Natural killer cell (primary cell): Measurements from ENCODE around the gene C17orf67. TPM values are rescaled to one million over a fixed set of nuclear protein-coding genes. Genes with fewer than 3 reads are reported as not detected.

Source experiments
- ATAC-seq, 3 donors: fragments of 150-1000 bp in 2 of 3; fragments of 200-7000 bp in 1 of 3; cut with Tn5 transposase; 1 replicate in 1 of 3; 2 replicates in 2 of 3; pipeline ENCODE4 v1.10.0; 2021; ENCODE audit warnings: mild to moderate bottlenecking in 2 of 3, moderate library complexity in 2 of 3
- DNase-seq, 2 donors: peaks; one replicate each; pipeline versions ENCODE4 v3.0.0 to v3.0.0-alpha.2; 2013 to 2021; ENCODE audit warnings: mixed read lengths in 1 of 2
- H3K27ac ChIP-seq: one replicate; pipeline ENCODE4 v1.5.1; 2013; ENCODE audit warnings: mild to moderate bottlenecking, low read length
- H3K27me3 ChIP-seq: one replicate; pipeline ENCODE4 v1.6.1; 2013; ENCODE audit warnings: low read length; ENCODE audit not compliant: control insufficient read depth, insufficient read depth
- H3K36me3 ChIP-seq: one replicate; pipeline ENCODE4 v1.6.1; 2013; ENCODE audit warnings: low read length; ENCODE audit not compliant: control insufficient read depth, insufficient read depth
- H3K4me1 ChIP-seq: one replicate; pipeline ENCODE4 v1.6.1; 2013; ENCODE audit warnings: low read length; ENCODE audit not compliant: control insufficient read depth, insufficient read depth
- H3K4me3 ChIP-seq: one replicate; pipeline ENCODE4 v1.5.1; 2013; ENCODE audit warnings: low read length
- H3K9me3 ChIP-seq: one replicate; pipeline ENCODE4 v1.6.1; 2013; ENCODE audit warnings: low read length; ENCODE audit not compliant: control insufficient read depth, insufficient read depth
- H3K27ac Mint-ChIP-seq, 2 donors: one replicate each; pipeline ENCODE4 v1.8.0; 2022; ENCODE audit warnings: mild to moderate bottlenecking in 2 of 2, mixed read lengths in 2 of 2, moderate library complexity in 1 of 2
- H3K27me3 Mint-ChIP-seq, 2 donors: one replicate each; pipeline ENCODE4 v1.8.0; 2022; ENCODE audit warnings: low read depth in 2 of 2, mixed read lengths in 2 of 2
- H3K36me3 Mint-ChIP-seq: one replicate; pipeline ENCODE4 v1.8.0; 2022; ENCODE audit warnings: mixed read lengths
- H3K4me1 Mint-ChIP-seq, 2 donors: one replicate each; pipeline ENCODE4 v1.8.0; 2022; ENCODE audit warnings: mixed read lengths in 2 of 2
- H3K4me3 Mint-ChIP-seq: one replicate; pipeline ENCODE4 v1.8.0; 2022; ENCODE audit warnings: mild to moderate bottlenecking, moderate library complexity, mixed read lengths
- H3K9me3 Mint-ChIP-seq, 2 donors: one replicate each; pipeline ENCODE4 v1.8.0; 2022; ENCODE audit warnings: mixed read lengths in 2 of 2
- CTCF ChIP-seq: fragments of 200-600 bp; IDR thresholded peaks from one replicate; pipeline ENCODE4 v1.8.0; 2022; ENCODE audit warnings: antibody characterized with exemption
- WGBS: methylation state at CpG from one replicate; pipeline ENCODE4 v1.1.7; 2013; ENCODE audit warnings: missing lambda C conversion rate; ENCODE audit not compliant: insufficient coverage; 5-methylcytosine and 5-hydroxymethylcytosine counted together
- intact Hi-C: fragments of 100-400 bp; cut with micrococcal nuclease; formaldehyde crosslinking; loops from one replicate; pipeline ENCODE4 v1.14.2; 2022
- total RNA-seq, 4 donors: library from RNA; stranded (reverse); fragments of 120-200 nt in 1 of 4; gene quantifications; one replicate each; pipeline versions ENCODE4 v1.2.3 to v1.2.4, GENCODE V29; 2013 to 2022

C17orf67 gene
- total RNA-seq, 3 donors from 2014 or later (not counting 1 experiment from before 2014, with no cell fraction given), result 3.4 to 4.8 (median 3.5) TPM

- H3K36me3 ChIP-seq, result no peaks in the 10 kb centered on the region
- H3K27me3 ChIP-seq, result no peaks in the 10 kb centered on the region
- H3K27ac ChIP-seq, result no peak overlapping the region
- Mint-ChIP-seq H3K4me1 (no peaks in the 10 kb centered on the region), H3K27me3 (peaks cover 4 to 5% of the 10 kb centered on the region in 2 donors), H3K27ac (no peak overlapping the region), H3K36me3 (no peaks in the 10 kb centered on the region), H3K9me3 (no peaks in the 10 kb centered on the region), H3K4me3 (no peak overlapping the region)
- no peaks in the 10 kb centered on the region for H3K4me1 ChIP-seq
- H3K9me3 ChIP-seq, result no peaks in the 10 kb centered on the region
- ATAC-seq, result no peak
- TF ChIP-seq CTCF, result no peak
- no peak for DNase-seq
- no peak overlapping the region for H3K4me3 ChIP-seq
- intact Hi-C loops, result no loop called here
Measured at GRCh38 chr17:56770427-56770826, 63.3 kb downstream of the C17orf67 start.

GRCh38 chr17:56765449-56765848 is 68.3 kb downstream of the C17orf67 start:
- Histone ChIP-seq H3K36me3 (no peaks in the 10 kb centered on the region), H3K4me1 (no peaks in the 10 kb centered on the region), H3K27ac (no peak overlapping the region), H3K4me3 (no peak overlapping the region), H3K27me3 (no peaks in the 10 kb centered on the region), H3K9me3 (no peaks in the 10 kb centered on the region)
- Mint-ChIP-seq H3K27me3 (peaks cover 9 to 23% of the 10 kb centered on the region in 2 donors), H3K4me3 (no peak overlapping the region), H3K9me3 (no peaks in the 10 kb centered on the region), H3K36me3 (no peaks in the 10 kb centered on the region), H3K27ac (no peak overlapping the region), H3K4me1 (peaks cover 0 to 5% of the 10 kb centered on the region in 2 donors)
- 98% methylated on average over 3 of the region's 4 CpGs for WGBS
- intact Hi-C loops, result no loop called here
- DNase-seq (no peak), ATAC-seq (no peak)
- no peak for TF ChIP-seq CTCF

GRCh38 chr17:56762988-56763387 is 70.7 kb downstream of the C17orf67 start:
- 0% methylated on average over 1 of the region's 1 CpG for WGBS
- no peak overlapping the region for H3K27ac ChIP-seq
- H3K36me3 Mint-ChIP-seq, result no peaks in the 10 kb centered on the region

More at GRCh38 chr17:56762988-56763387, 70.7 kb downstream of the C17orf67 start:
- H3K4me1 ChIP-seq, result no peaks in the 10 kb centered on the region
- no peak overlapping the region for H3K4me3 Mint-ChIP-seq
- intact Hi-C loops, result no loop called here
- H3K27me3 ChIP-seq, result no peaks in the 10 kb centered on the region
- H3K4me1 Mint-ChIP-seq, result peaks cover 0 to 5% of the 10 kb centered on the region in 2 donors
- H3K9me3 ChIP-seq, result no peaks in the 10 kb centered on the region
- H3K27ac Mint-ChIP-seq, result no peak overlapping the region
- no peaks in the 10 kb centered on the region for H3K36me3 ChIP-seq
- no peak for TF ChIP-seq CTCF
- H3K9me3 Mint-ChIP-seq, result no peaks in the 10 kb centered on the region
- DNase-seq (peak in 1 of 2 donors; percentile 15), ATAC-seq (no peak)
- peaks cover 9 to 23% of the 10 kb centered on the region in 2 donors for H3K27me3 Mint-ChIP-seq
- no peak overlapping the region for H3K4me3 ChIP-seq
